WTC11 (cell line): ENCODE measurements around the gene SH3BGRL3. TPM values are rescaled to one million over a fixed set of nuclear protein-coding genes. Genes with fewer than 3 reads are reported as not detected.

Experiments
- ATAC-seq: fragments of 200-7000 bp; cut with Tn5 transposase; 2 replicates; pipeline ENCODE4 v1.10.0; 2021; ENCODE audit warnings: mild to moderate bottlenecking, moderate library complexity
- CTCF ChIA-PET: fragments of 300-600 bp; sonication (Branson Sonifier 250); formaldehyde crosslinking; loops from one replicate; lab custom pipeline; 2021; ENCODE audit warnings: antibody characterized with exemption; lab: Charles Lee
- POLR2A ChIA-PET: fragments of 350-600 bp; sonication (Branson Sonifier 250); formaldehyde crosslinking; loops from one replicate; lab custom pipeline; 2021; ENCODE audit warnings: antibody characterized with exemption; lab: Charles Lee
- DNase-seq: peaks from one replicate; pipeline ENCODE4 v3.0.0; 2021; ENCODE audit warnings: low spot score
- H3K27ac Mint-ChIP-seq: 2 replicates; pipeline ENCODE4 v1.8.0; 2021; ENCODE audit warnings: mixed read lengths
- H3K27me3 Mint-ChIP-seq: 2 replicates; pipeline ENCODE4 v1.8.0; 2021; ENCODE audit warnings: low read depth, mild to moderate bottlenecking, moderate library complexity, mixed read lengths
- H3K36me3 Mint-ChIP-seq: 2 replicates; pipeline ENCODE4 v1.8.0; 2021; ENCODE audit warnings: mixed read lengths
- H3K4me1 Mint-ChIP-seq: 2 replicates; pipeline ENCODE4 v1.8.0; 2022; ENCODE audit warnings: mixed read lengths
- H3K4me3 Mint-ChIP-seq: 2 replicates; pipeline ENCODE4 v1.8.0; 2021; ENCODE audit warnings: mild to moderate bottlenecking, moderate library complexity, mixed read lengths
- H3K9me3 Mint-ChIP-seq: 2 replicates; pipeline ENCODE4 v1.8.0; 2021; ENCODE audit warnings: mixed read lengths
- ARID4B ChIP-seq: sonication (generic); formaldehyde crosslinking; IDR thresholded peaks from 2 replicates; pipeline ENCODE4 v1.8.0; 2023; ENCODE audit warnings: missing genetic modification reagents, mild to moderate bottlenecking, borderline replicate concordance
- CREM ChIP-seq: sonication (generic); formaldehyde crosslinking; IDR thresholded peaks from 2 replicates; pipeline ENCODE4 v1.8.1; 2022; ENCODE audit warnings: mild to moderate bottlenecking, missing genetic modification reagents, moderate library complexity
- CTCF ChIP-seq: fragments of 200-600 bp; IDR thresholded peaks from 2 replicates; pipeline ENCODE4 v1.8.0; 2022; ENCODE audit warnings: antibody characterized with exemption
- E2F5 ChIP-seq: sonication (generic); formaldehyde crosslinking; IDR thresholded peaks from 2 replicates; pipeline ENCODE4 v1.8.1; 2022; ENCODE audit warnings: mild to moderate bottlenecking, moderate library complexity, missing genetic modification reagents
- ETV6 ChIP-seq: sonication (generic); formaldehyde crosslinking; IDR thresholded peaks from 2 replicates; pipeline ENCODE4 v1.8.1; 2022; ENCODE audit warnings: mild to moderate bottlenecking, missing genetic modification reagents
- FOXP1 ChIP-seq: sonication (generic); formaldehyde crosslinking; IDR thresholded peaks from 2 replicates; pipeline ENCODE4 v1.8.0; 2022; ENCODE audit warnings: missing genetic modification reagents, mild to moderate bottlenecking, moderate library complexity, borderline replicate concordance
- MLX ChIP-seq: sonication (generic); formaldehyde crosslinking; IDR thresholded peaks from 2 replicates; pipeline ENCODE4 v1.8.1; 2023; ENCODE audit warnings: mild to moderate bottlenecking, missing genetic modification reagents, moderate library complexity
- PRRX2 ChIP-seq: fragments of 250-450 bp; sonication (Bioruptor Pico); IDR thresholded peaks from 2 replicates; pipeline ENCODE4 v1.8.0; 2021; ENCODE audit warnings: mild to moderate bottlenecking
- ZBTB21 ChIP-seq: sonication (generic); formaldehyde crosslinking; IDR thresholded peaks from 2 replicates; pipeline ENCODE4 v1.8.1; 2023; ENCODE audit warnings: mild to moderate bottlenecking, missing genetic modification reagents, borderline replicate concordance
- ZBTB43 ChIP-seq: sonication (generic); formaldehyde crosslinking; IDR thresholded peaks from 2 replicates; pipeline ENCODE4 v1.8.1; 2023; ENCODE audit warnings: mild to moderate bottlenecking, missing genetic modification reagents
- ZNF263 ChIP-seq: sonication (generic); formaldehyde crosslinking; IDR thresholded peaks from 2 replicates; pipeline ENCODE4 v1.8.1; 2022; ENCODE audit warnings: low read depth, mild to moderate bottlenecking, moderate library complexity, missing genetic modification reagents
- ZNF396 ChIP-seq: fragments of 250-450 bp; sonication (Bioruptor Pico); IDR thresholded peaks from 2 replicates; pipeline ENCODE4 v1.8.0; 2021; ENCODE audit warnings: mild to moderate bottlenecking, moderate library complexity, borderline replicate concordance
- ZNF425 ChIP-seq: fragments of 250-450 bp; sonication (Bioruptor Pico); conservative IDR thresholded peaks from 2 replicates; pipeline ENCODE4 v1.9.0; 2021; ENCODE audit warnings: mild to moderate bottlenecking
- total RNA-seq: library from RNA; stranded (reverse); gene quantifications from 3 replicates; pipeline ENCODE4 v1.2.3, GENCODE V29; 2021

SH3BGRL3 gene
- total RNA-seq, 1 experiment from 2014 or later = 70.8 TPM

- ChIA-PET CTCF (interaction anchor here (0.6 to 11.1 kb wide), 69 partner anchors 9 to 601 kb away, joined by 3 to 306 read pairs (median 5); partner anchors contain the start of genes CATSPER4, CD52, CEP85 and CNKSR1), POLR2A (interaction anchor here (0.6 to 1.8 kb wide), 7 partner anchors 10 to 194 kb away, joined by 3 to 8 read pairs (median 4); partner anchors contain the start of gene LIN28A)
- DNase-seq = peak; percentile 89
- Mint-ChIP-seq H3K27me3 (no peaks in the 10 kb centered on the region; the same call in 1 of the 2 replicates), H3K4me3 (no peak overlapping the region), H3K4me1 (peaks cover 44% of the 10 kb centered on the region), H3K9me3 (no peaks in the 10 kb centered on the region), H3K36me3 (no peaks in the 10 kb centered on the region), H3K27ac (no peak overlapping the region)
- ATAC-seq = peak; percentile 54
- TF ChIP-seq MLX = no peak
- no peak for TF ChIP-seq E2F5
- no peak for TF ChIP-seq CREM (CRISPR knock-in tag)
- TF ChIP-seq CTCF = peak; percentile 61
- no peak for TF ChIP-seq ZNF396 (CRISPR knock-in tag)
- no peak for TF ChIP-seq ZBTB21 (CRISPR knock-in tag)
- no peak for TF ChIP-seq ETV6 (CRISPR knock-in tag)
- 0 out of 2 replicates have a peak, but pooled peaks have one; percentile 59 for TF ChIP-seq FOXP1 (CRISPR knock-in tag)
Measured at GRCh38 chr1:26285366-26286063, 5.6 kb downstream of the SH3BGRL3 start.

- H3K9me3 Mint-ChIP-seq = no peaks in the 10 kb centered on the region
- H3K36me3 Mint-ChIP-seq = no peaks in the 10 kb centered on the region
- DNase-seq = no peak
- ATAC-seq = no peak
- ChIA-PET POLR2A (interaction anchor here (0.6 to 1.8 kb wide), 7 partner anchors 10 to 194 kb away, joined by 3 to 8 read pairs (median 4); partner anchors contain the start of gene LIN28A), CTCF (interaction anchor here (0.6 to 11.1 kb wide), 61 partner anchors 8 to 601 kb away, joined by 3 to 306 read pairs (median 5); partner anchors contain the start of genes CATSPER4, CD52, CEP85 and CNKSR1)
- peaks cover 47% of the 10 kb centered on the region for H3K4me1 Mint-ChIP-seq
- no peak for TF ChIP-seq PRRX2 (CRISPR knock-in tag)
- TF ChIP-seq, all 79 proteins: peak for 0
- Mint-ChIP-seq H3K27me3 (no peaks in the 10 kb centered on the region; the same call in 1 of the 2 replicates), H3K27ac (no peak overlapping the region), H3K4me3 (no peak overlapping the region)
Measured at GRCh38 chr1:26286064-26286416, 6.2 kb downstream of the SH3BGRL3 start.

- H3K36me3 Mint-ChIP-seq = no peaks in the 10 kb centered on the region
- no peaks in the 10 kb centered on the region for H3K9me3 Mint-ChIP-seq
- no peaks in the 10 kb centered on the region; the same call in 1 of the 2 replicates for H3K27me3 Mint-ChIP-seq
- H3K4me1 Mint-ChIP-seq = peaks cover 41% of the 10 kb centered on the region
- no peak for ATAC-seq
- no peak overlapping the region for H3K27ac Mint-ChIP-seq
- H3K4me3 Mint-ChIP-seq = no peak overlapping the region
- ChIA-PET POLR2A (no interaction called here), CTCF (interaction anchor here (0.6 to 11.1 kb wide), 5 partner anchors 32 to 183 kb away, joined by 3 to 306 read pairs (median 15); partner anchors contain the start of gene CD52)
- DNase-seq = no peak
- TF ChIP-seq ARID4B (CRISPR knock-in tag) (no peak), ZBTB43 (no peak), MLX (no peak), ZBTB21 (CRISPR knock-in tag) (no peak), ETV6 (CRISPR knock-in tag) (no peak), ZNF263 (CRISPR knock-in tag) (no peak), ZNF425 (CRISPR knock-in tag) (no peak)
Measured at GRCh38 chr1:26287033-26287711, 7.3 kb downstream of the SH3BGRL3 start.
